Stimulated activated CD4-positive, alpha-beta T cell treated with anti-CD3 and anti-CD28 coated beads, Interleukin-1b, Interleukin-23, amount 100 ng/mL, for 24 hours (primary cell): ENCODE measurements around the gene RUFY1.
"Not testable (repeated sequence)": the region's sequence is repeated elsewhere in the genome, so short reads cannot be mapped to it uniquely, and the experiment has no call there.

Experiments used
- DNase-seq, 4 experiments: peaks; one replicate each; pipeline ENCODE4 v3.0.0-alpha.2; 2020; ENCODE audit warnings: low read depth in 4 of 4, low spot score in 1 of 4

RUFY1 gene

DNA sequence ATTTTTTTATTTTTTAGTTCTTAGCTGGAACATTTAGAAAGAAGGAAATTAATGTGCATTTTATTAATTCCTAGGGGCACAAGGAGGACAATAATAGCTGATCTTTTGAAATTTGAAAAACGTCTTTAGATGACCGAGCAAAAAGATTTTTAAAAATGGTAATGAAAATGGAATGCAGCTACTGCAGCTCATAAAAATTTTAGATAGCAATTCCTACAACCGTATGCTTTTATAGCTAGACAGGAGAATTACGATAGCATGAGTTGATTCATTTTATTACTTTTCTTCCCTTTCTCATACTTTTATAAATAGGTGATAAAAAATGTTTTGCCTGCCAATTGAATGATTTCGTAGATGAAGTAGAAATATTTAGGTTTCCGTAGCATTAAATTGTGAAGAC lies 13.7 kb upstream of the RUFY1 start:
- DNase-seq, result no peak

DNA sequence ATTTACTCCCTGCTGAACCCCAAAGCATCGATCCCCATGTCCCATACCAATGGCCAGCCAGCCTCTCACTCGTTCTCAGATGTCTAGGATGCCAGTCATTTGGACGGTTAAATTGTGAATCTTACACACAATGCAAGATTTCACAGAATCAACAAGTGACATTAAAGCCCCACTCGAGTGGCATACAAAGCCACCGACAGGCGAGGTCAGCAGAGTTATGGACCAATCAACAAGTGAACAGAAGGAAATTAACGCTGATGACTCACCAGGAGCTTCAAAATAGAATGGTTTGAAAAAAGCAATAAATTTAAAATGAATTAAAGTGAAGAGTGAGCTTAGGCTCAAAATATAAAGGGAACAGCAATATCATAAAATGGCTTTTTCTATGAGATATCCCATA lies 8.2 kb upstream of the RUFY1 start:
- no peak for DNase-seq

DNA sequence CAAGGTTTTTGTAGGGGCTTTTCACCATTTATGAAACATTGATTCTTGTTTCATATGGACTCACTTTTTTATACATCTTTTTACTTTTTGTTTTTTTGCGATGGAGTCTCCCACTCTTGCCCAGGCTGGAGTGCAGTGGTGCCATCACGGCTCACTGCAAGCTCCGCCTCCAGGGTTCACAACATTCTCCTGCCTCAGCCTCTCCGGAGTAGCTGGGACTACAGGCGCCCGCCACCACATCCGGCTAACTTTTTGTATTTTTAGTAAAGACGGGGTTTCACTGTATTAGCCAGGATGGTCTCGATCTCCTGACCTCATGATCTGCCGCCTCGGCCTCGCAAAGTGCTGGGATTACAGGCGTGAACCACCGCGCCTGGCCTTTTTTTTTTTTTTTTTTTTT lies 7.1 kb upstream of the RUFY1 start:
- not testable (repeated sequence) for DNase-seq

DNA sequence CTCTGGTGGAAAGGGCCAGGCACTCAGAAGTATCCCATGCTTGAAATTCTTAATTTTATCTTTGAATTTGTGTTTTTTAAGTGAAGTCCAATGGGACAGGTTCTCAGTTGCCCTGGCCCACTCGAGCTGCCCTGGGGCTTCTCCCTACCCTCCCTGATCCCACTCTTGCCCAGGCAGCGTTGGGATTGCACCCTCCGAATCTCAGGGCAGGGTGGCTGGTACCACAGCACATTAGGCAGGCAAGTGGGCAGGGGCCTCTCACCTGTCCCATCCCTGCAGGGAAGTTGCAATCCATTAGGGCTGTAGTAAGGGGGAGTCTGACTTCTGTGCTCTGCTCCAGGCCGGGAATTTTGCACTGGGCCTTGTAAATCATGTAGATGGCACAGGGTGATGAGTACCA lies 2.7 kb downstream of the RUFY1 start:
- no peak for DNase-seq

DNA sequence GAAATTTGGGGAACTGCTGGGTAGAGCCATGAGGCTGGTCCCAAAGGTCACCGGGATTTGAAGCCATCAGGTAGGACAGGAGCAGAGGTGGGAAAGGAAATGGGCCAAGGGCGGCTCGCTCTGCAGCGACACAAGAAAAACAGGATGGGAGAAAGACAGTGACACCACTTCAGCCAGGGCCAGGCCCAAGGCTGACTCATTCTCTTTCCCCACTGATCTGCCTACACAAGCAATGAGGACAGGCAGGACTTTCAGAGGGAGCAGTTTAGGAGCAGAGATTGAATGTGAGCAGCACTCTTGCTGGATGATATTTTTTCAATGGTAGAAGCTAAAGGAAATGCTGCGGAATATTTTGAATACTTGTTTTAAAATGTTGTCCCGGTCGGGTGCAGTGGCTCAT lies 3.5 kb downstream of the RUFY1 start:
- DNase-seq, result no peak

DNA sequence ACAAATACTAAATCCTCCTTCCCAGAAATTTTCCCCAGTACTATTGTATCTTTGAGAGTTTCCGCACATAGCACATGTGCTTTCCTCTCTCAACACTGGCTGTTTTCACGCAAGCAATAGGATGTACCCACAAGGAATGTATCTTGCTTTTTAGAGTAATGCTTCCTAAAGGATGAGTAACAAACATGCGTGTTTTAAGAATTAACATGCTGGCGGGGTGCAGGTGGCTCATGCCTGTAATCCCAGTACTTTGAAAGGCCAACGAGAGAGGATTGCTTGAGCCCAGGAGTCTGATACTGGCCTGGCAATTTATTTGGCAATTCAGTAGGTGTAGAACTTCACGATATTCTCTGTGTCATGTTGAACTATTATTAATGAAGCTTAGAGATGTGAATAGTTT lies 4.6 kb downstream of the RUFY1 start:
- no peak for DNase-seq

DNA sequence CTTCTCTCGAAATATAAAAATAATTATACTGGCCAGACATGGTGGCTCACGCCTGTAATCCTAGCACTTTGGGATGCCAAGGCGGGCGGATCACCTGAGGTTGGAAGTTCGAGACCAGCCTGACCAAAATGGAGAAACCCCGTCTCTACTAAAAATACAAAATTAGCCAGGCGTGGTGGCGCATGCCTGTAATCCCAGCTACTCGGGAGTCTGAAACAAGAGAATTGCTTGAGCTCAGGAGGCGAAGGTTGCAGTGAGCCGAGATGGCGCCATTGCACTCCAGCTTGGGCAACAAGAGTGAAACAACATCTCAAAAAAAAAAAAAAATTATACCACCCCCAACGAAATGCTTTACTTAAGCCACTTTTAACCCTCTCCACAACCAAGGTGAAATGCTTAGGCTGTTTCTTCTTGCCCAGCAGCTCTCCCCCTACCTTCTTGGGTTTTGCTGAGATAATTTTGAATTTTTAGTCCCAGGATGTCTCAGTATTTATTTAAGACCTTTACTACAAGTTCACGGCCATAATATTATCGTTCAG lies 8.0 kb downstream of the RUFY1 start:
- not testable (repeated sequence) for DNase-seq

DNA sequence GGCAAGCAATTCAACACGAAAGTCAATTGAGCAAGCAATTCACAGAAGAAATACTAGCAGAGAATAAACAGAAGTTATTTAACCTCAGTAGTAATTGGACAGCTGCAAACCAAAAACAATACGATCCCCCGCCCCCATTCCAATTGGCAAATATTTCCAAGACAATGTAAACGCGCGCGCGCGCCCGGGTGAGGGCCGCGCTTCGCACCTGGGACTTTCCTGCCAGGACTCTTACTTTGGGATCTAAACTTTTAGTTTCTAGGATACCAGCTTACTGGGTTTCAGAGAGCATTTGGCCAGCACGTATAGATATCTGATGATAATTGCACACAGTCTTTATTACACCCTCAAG lies 8.6 kb downstream of the RUFY1 start:
- DNase-seq, result no peak

DNA sequence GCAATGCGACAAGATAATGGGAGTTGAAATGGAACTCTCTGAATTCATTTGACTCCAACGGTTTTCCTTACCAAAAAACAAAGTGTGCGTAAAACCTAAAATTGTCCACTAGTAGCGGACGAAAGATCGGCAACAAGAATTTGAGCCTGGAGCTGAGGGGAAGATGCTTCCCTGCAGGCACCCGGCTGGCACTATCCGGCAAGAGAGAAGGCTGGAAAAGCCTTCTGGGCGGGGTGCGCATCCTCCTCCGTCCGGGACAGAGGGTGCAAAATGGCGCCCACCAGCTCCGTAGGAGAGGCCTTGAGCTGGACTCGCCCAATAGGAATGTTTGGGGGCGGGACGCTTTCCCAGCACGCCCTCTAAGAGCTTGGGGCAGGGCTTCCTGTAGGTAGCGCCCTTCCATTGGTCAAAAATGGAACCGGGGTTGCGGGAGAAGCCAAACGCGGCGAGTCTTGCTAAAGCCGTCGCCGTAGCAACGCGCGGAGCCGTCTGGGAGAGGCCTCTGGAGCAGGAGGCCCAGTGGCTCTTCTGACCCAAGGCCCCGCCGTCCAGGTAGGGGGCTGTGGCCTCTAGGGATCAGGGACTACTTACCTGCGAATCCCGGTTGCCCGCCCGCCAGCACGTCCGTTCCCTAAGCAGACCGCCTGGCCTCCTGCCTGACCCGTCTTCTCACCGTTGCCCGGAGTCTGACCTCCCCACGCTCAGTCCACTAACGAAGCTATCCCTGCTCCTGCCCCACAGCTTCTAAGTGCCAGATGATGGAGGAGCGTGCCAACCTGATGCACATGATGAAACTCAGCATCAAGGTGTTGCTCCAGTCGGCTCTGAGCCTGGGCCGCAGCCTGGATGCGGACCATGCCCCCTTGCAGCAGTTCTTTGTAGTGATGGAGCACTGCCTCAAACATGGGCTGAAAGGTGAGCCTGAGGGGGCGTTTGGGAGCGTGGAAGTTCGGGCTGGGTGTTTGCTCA lies 9.2 kb downstream of the RUFY1 start:
- DNase-seq, result peak; percentile 44 to 88 (median 72)

DNA sequence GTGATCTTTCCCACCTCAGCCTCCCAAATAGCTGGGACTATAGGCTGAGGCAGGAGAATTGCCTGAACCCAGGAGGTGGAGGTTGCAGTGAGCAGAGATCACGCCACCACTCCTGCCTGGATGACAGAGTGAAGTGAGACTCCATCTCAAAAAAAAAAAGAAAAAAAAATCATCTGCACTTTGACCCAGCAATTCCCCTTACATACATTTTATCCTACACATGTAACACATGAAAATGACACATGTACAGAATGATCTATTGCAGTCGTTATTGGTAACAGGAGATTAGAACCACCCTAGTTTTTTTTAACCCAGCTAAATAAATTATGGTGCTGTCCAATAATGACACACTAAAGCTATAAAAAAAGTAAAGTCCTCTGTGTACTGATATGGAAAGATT lies 14.2 kb downstream of the RUFY1 start:
- DNase-seq, result no peak

DNA sequence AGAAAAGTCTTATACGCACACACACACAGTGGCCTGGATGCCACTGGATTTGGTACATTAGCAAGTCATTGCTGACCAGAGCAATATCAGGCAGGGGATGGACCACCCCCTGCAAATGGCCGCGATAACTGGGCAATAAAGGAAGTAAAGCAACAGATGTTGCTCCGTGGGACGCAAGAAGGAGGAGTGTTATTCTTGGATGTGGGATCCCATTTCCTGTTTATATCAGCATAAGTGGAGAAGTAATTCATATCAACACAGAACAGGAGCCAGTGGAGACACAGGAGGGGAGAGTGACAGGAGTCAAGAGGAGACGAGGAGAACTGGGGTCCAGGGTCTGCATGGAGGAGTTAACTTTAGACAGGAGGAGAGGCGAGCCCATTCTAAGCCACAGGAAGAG lies 18.4 kb downstream of the RUFY1 start:
- no peak for DNase-seq

DNA sequence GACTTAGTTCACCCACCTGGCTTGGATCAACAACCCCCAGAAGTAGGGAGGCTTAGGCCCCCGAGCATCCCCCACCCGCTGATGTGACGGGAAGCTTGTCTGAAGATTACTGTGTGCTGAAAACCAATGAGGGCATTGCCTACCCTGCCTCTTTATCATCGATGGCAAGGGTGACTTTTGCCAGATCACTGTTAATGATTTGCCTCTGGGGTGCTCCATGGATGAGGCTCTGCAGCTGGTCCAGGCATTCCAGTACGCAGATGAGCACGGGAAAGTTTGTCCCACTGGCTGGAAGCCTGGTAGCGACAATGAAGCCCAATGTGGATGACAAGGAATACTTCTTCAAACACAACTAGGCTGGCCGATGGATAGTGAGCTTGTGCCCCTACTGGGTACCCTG lies 22.0 kb downstream of the RUFY1 start:
- DNase-seq, result no peak

DNA sequence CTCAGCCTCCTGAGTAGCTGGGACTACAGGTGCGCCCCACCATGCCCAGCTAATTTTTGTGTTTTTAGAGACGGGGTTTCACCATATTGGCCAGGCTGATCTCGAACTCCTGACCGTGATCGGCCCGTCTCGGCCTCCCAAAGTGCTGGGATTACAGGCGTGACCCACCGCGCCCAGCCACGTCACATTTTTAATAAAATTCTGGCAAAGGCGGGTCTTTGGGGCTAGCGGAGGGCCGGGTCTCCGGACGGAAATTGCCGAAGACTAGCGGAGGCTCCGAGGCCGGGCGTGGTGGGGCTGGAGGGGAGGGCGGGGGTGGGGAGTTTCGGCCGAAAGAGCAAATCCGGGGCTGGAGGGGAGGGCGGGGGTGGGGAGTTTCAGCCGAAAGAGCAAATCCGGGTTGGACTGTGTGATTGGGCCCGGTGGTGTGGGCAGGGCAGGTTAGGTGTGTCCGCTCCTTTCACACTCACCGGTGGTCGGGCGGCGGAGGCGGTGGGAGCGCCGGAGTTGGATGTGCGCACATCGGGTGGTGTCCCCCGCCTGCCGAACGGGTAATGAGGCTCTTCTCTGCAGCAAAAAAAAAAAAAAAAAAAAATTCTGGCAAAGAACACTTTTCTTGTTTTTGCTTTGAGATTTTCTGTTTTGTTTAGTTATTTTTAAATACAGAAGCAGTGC lies 27.1 kb downstream of the RUFY1 start:
- DNase-seq, result no peak

DNA sequence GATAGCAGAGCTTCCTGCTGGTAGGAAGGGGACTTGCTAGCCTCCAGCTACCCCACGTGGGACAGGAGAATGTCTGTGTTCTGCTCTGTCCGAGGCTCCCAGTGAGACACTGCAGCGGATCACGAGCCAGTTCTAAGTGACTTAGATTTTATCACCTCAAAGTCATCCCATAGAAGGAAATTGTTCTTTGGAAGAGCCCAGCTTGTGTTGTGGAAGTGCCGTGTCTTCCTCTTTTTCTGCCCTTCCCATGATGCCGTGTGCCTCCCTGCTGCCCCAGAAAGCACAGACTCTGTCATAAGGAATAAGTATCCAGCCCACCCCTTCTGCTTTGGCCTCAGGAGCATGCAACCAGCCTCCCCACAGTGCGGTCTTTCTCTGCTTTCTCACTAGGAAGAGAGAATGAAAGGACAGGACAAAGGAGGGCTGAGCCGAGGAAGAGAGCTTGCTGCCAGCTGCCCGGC lies 35.6 kb downstream of the RUFY1 start:
- DNase-seq, result no peak

DNA sequence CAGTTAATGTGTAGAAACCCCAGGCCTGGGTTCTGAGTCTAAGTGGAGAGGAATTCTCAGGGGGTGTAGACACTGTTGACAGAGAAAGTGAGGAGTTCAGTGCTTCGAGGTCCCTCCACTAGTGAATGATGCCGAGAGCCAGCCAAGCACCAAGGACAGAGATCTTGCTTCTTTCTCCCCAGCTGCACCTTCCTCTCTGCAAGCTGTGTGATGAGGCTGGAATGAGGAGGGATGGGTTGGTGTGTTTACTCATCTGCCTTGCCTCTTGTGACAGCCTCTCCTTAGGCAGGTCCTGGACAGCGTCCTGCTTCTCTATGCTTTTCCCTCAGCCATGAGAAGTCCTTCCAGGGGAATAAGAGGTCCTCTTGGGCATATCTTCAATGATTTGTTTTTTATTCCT lies 37.8 kb downstream of the RUFY1 start:
- no peak for DNase-seq

DNA sequence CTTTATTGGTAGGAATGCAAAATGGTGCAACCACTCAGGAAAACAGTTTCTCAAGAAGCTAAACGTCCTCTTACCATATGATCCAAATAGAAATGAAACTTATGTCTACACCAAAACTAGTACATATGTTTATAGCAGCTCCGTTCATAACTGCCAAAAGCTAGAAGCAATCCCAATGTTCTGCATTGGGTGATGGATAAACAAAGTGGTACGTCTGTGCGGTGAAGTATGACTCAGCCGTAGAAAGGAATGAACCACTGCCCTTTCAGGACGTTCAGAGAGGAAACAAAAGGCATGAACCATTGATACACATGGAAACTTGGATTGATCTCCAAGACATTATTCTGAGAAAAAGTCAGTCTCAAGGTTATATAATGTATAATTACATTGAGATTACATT lies 45.6 kb downstream of the RUFY1 start:
- DNase-seq, result no peak

DNA sequence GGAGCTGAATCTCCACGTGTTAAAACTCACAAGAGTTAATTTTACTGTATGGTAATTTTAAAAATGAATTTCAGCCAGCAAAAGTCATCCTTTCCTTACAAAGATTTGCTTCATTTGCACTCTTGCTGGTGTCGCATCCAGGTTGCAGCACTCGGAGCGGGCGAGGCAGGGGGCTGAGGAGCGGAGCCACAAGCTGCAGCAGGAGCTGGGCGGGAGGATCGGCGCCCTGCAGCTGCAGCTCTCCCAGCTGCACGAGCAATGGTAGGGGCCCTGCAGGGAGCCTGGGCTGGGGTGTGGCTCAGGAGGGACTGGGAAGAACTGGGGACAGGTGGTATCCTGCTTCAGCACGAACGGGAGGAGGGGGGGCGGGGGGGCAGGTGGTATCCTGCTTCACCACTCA lies 46.1 kb downstream of the RUFY1 start:
- no peak for DNase-seq

DNA sequence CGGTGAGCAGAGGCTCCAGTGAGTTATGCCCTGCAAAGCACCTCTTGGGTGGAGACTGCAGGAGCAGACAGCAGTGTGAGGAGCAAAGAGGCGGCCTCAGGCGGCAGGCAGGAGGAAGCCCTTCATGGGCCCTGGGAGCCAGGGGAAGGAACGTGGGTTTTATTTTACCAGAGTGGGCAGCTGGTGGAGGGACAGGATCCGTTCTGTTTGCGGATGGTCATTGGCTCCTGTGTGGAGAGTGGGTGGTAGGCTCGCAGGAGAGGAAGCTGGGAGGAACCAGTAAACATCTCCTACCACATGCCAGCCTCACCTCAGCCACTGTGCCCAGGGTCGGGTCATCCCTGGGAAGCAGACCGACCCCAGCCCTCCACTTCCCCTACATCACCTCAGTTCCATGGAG lies 48.7 kb downstream of the RUFY1 start:
- DNase-seq, result no peak

DNA sequence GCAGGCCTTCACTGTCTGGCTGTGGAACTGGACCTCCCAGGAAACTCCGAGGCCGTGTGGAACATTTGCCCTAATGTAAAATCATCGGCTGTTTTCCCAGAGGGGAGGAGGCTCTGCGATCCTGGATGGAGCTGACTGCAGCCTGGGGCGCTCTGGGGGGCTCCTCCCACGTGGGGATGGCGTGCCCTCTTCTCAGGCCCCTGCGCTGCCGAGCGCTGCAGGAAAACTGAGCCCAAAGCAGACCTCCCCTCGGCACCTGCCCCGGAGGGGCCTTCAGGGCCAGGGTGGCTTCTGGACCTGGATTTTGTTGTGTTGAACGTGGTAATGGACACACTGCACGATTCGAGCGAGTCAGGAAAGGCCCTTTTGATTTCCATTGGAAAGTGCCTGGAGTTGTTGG lies 49.2 kb downstream of the RUFY1 start:
- no peak for DNase-seq

DNA sequence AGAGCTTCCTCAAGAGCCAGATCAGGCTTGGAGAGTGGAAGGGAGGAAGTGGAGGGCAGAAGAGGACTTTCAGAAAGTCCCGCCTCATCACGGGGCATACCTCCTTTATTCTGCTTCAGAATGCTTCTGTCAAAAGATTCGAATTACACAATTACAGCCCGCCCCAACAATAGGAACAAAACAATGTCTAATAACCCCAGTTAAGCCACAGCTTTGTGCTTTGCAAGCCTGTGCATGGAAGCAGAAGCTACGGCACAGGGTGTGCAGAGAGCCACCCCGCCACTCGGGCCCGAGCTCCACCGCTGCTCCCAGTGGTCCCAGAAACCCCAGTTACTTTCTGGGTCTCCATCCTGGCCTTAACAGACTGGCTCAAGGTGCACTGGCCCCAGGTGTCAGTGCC lies 49.6 kb downstream of the RUFY1 start:
- DNase-seq, result no peak

DNA sequence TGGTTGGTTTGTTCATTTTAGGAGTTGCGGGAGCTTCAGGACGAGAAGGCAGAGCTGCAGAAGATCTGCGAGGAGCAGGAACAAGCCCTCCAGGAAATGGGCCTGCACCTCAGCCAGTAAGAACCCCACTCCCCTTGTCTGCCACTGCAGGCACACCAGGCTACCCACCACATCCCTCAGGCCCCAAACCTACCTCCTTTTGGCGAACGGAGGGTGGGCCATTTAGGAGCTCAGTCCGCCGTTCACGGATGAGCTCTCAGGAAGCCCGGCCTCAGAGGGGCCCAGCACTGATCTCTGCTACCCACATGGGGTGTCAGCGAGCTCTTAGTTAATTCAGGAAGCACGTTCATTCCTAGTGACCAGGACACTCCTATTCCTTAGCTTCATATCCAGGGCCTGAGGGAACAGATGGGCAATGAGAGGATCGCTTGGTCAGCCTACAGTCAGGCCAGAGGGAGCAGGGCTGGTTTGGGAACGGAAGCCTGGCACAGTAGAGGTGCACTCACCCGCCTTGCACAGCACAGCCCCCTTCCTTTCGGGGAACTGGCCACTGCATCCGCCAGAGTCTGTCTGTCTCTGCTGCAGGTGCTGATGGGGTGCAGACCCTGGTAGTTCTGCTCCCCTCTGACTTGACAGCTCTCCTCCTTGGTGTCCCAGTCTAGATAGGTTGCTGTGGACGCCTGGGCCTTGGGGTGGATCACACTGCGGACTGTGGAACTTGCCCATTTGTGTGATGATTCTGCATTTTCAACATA lies 51.7 kb downstream of the RUFY1 start:
- DNase-seq, result no peak

DNA sequence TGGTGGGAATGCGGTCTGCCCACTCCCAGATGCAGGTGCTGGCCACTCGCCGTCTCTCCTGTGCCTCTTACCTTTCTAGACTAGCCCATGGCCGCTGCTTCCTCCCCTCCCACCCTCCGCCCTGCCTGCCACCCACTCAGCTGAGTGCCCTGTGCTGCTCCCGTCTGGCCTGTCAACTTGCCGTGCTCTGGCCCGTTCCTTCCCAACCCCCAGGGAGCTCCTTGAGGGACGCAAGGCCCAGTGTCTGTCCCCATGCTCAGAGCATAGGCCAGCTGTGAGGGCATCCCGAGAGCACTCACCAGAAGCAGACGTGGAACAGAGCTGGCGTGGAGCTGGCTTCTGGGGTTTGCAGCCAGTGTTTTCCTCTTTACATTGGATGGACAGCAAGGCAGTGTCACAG lies 53.0 kb downstream of the RUFY1 start:
- DNase-seq, result no peak
